Transverse colon (tissue), 3 donors: ENCODE measurements around the gene CDC42BPB.

ENCODE experiments used
- EP300 ChIP-seq: sonication (generic); formaldehyde crosslinking; IDR thresholded peaks from one replicate; pipeline ENCODE4 v1.6.1; 2017; ENCODE audit warnings: antibody characterized with exemption, low read depth
- POLR2A ChIP-seq: fragments of 450-650 bp; IDR thresholded peaks from one replicate; pipeline ENCODE4 v1.6.1; 2016; ENCODE audit warnings: antibody characterized with exemption, mild to moderate bottlenecking, moderate library complexity
- TF ChIP-seq, protein P1 (sequence below), 5 experiments: fragments of 200-600 bp in 3 of 5; fragments of 450-650 bp in 2 of 5; sonication (generic) in 3 of 5; IDR thresholded peaks; 1 replicate in 2 of 5; 2 replicates in 3 of 5; pipeline ENCODE4 v1.5.1; 2016 to 2017; ENCODE audit warnings: antibody characterized with exemption in 5 of 5, inconsistent platforms in 3 of 5, mild to moderate bottlenecking in 2 of 5, moderate library complexity in 1 of 5

DNA sequence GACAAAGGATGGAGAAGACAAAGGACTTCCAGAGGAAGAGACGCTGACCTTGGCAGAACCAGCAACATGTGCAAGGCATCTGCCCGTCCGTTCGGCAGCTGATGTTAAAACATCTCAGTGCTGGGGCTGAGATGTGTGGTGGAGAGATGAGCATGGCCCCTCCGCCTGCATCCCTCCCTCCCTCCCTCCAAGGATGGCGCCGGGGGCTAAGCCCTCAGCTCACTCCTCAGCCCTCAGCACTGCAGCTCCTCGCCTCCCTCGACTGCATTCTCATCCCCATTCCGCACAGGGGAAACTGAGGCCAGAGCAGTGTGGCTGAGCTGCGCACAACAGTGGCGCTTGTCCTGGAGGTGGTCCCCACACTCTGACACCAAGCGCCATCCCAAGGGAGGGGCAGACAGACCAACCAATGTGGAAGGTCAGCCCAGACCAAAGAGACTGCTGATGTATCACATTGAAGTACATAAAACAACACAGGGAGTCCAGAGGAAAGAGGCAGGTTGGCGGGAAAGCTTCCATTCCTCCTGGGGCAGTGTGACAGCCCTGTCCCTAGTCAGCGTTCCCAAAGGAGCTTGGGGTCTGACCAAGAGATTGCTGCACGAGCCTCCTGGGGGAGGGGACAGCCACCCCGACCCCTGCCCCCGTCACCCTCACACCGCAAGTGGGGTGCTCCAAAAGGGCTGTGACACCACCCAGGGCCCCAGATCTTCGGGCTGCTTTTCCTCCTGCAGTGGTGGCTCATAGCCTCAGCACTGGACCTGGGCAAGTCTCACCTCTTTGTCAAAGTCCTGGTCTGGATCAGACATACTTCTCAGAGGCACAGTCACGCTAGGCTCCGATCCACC lies 119.8 kb downstream of the CDC42BPB start:
- TF ChIP-seq, protein P1, sequence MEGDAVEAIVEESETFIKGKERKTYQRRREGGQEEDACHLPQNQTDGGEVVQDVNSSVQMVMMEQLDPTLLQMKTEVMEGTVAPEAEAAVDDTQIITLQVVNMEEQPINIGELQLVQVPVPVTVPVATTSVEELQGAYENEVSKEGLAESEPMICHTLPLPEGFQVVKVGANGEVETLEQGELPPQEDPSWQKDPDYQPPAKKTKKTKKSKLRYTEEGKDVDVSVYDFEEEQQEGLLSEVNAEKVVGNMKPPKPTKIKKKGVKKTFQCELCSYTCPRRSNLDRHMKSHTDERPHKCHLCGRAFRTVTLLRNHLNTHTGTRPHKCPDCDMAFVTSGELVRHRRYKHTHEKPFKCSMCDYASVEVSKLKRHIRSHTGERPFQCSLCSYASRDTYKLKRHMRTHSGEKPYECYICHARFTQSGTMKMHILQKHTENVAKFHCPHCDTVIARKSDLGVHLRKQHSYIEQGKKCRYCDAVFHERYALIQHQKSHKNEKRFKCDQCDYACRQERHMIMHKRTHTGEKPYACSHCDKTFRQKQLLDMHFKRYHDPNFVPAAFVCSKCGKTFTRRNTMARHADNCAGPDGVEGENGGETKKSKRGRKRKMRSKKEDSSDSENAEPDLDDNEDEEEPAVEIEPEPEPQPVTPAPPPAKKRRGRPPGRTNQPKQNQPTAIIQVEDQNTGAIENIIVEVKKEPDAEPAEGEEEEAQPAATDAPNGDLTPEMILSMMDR (IDR thresholded peaks at IDR 0.05): no peak
- TF ChIP-seq EP300 (no peak), POLR2A (no peak)
